ENCODE data around the gene COG5.

GRCh38 chr7:107492875-107493274, 70.8 kb downstream of the COG5 start:
- no peak for TF ChIP-seq GATA2 (IDR thresholded peaks at IDR 0.05; ENCODE audit: low read depth, low read length)
- TF ChIP-seq GATA3 (IDR thresholded peaks at IDR 0.05; ENCODE audit: low read depth, low read length): no peak
